ENCODE measurements around the gene PAPSS2. TPM values are rescaled to one million over a fixed set of nuclear protein-coding genes. Genes with fewer than 3 reads are reported as not detected.

PAPSS2 gene
- total and polyA plus RNA-seq, 4 donors: 24.3 to 86.5 (median 59.3) TPM

- H3K27me3 ChIP-seq (ENCODE audit: control insufficient read depth in 4 of 4, insufficient read depth in 4 of 4, low read length in 3 of 4): no peaks in the 10 kb centered on the region
- H3K4me3 ChIP-seq (ENCODE audit: low read depth in 1 of 3, low read length in 3 of 3): no peak overlapping the region
- no peak for TF ChIP-seq FOXA2 (IDR thresholded peaks at IDR 0.05)
- no peak for TF ChIP-seq YY1 (IDR thresholded peaks at IDR 0.05)
- no peak for TF ChIP-seq FOXA1 (IDR thresholded peaks at IDR 0.05)
- no peak for TF ChIP-seq SP1 (IDR thresholded peaks at IDR 0.05)
- no peak for TF ChIP-seq CTCF (IDR thresholded peaks at IDR 0.05; ENCODE audit: low read depth, low read length, missing input control)
- TF ChIP-seq RXRA (IDR thresholded peaks at IDR 0.05): no peak
- no peak for TF ChIP-seq ZBTB33 (IDR thresholded peaks at IDR 0.05)
- no peak for TF ChIP-seq RAD21 (IDR thresholded peaks at IDR 0.05)
- no peak for TF ChIP-seq MAX (IDR thresholded peaks at IDR 0.05)
- TF ChIP-seq HNF4A (conservative IDR thresholded peaks at IDR 0.05): no peak
- TF ChIP-seq ATF3 (IDR thresholded peaks at IDR 0.05): no peak
- no peak overlapping the region for H3K9ac ChIP-seq (ENCODE audit: low read depth in 1 of 2, low read length in 2 of 2)
- H3K36me3 ChIP-seq (ENCODE audit: control insufficient read depth in 4 of 4, insufficient read depth in 3 of 4, low read depth in 1 of 4, low read length in 3 of 4): no peaks in the 10 kb centered on the region
- H3K4me1 ChIP-seq (ENCODE audit: control insufficient read depth in 4 of 4, insufficient read depth in 4 of 4, low read length in 3 of 4): peaks cover 0 to 13% (median 2%) of the 10 kb centered on the region in 4 donors
- no peaks in the 10 kb centered on the region for H3K9me3 ChIP-seq (ENCODE audit: control insufficient read depth in 4 of 4, low read length in 3 of 4)
- no peak for DNase-seq (ENCODE audit: low spot score)
- H3K27ac ChIP-seq (ENCODE audit: low read depth in 1 of 2, low read length in 2 of 2): no peak overlapping the region
- WGBS: 96% methylated on average over 3 of the region's 3 CpGs
These were observed 20.2 kb upstream of the PAPSS2 start for GRCh38 chr10:87639493-87639892.

- no peaks in the 10 kb centered on the region for H3K9me3 ChIP-seq (ENCODE audit: control insufficient read depth in 4 of 4, low read length in 3 of 4)
- no peak overlapping the region for H3K4me3 ChIP-seq (ENCODE audit: low read depth in 1 of 3, low read length in 3 of 3)
- no peak for TF ChIP-seq RXRA (IDR thresholded peaks at IDR 0.05)
- no peak for TF ChIP-seq HNF4A (conservative IDR thresholded peaks at IDR 0.05)
- TF ChIP-seq MAX (IDR thresholded peaks at IDR 0.05): no peak
- TF ChIP-seq EGR1 (IDR thresholded peaks at IDR 0.05; ENCODE audit: low read depth in 2 of 2): no peak
- TF ChIP-seq JUND (IDR thresholded peaks at IDR 0.05): no peak
- TF ChIP-seq SP1 (IDR thresholded peaks at IDR 0.05): no peak
- no peak for TF ChIP-seq GABPA (IDR thresholded peaks at IDR 0.05 in 1 of 2, conservative IDR thresholded peaks at IDR 0.05 in 1 of 2)
- TF ChIP-seq NR2F2 (IDR thresholded peaks at IDR 0.05): no peak
- no peak for TF ChIP-seq YY1 (IDR thresholded peaks at IDR 0.05)
- TF ChIP-seq RAD21 (IDR thresholded peaks at IDR 0.05): no peak
- no peak for TF ChIP-seq ATF3 (IDR thresholded peaks at IDR 0.05)
- TF ChIP-seq TAF1 (conservative IDR thresholded peaks at IDR 0.05): no peak
- no peak for TF ChIP-seq FOXA1 (IDR thresholded peaks at IDR 0.05)
- no peak for TF ChIP-seq FOXA2 (IDR thresholded peaks at IDR 0.05)
- no peak for TF ChIP-seq REST (IDR thresholded peaks at IDR 0.05)
- no peak for TF ChIP-seq ZBTB33 (IDR thresholded peaks at IDR 0.05)
- TF ChIP-seq HNF4G (IDR thresholded peaks at IDR 0.05): no peak
- TF ChIP-seq CTCF (IDR thresholded peaks at IDR 0.05; ENCODE audit: low read depth, low read length, missing input control): no peak
- no peak overlapping the region for H3K9ac ChIP-seq (ENCODE audit: low read depth in 1 of 2, low read length in 2 of 2)
- peaks cover 0 to 13% (median 2%) of the 10 kb centered on the region in 4 donors for H3K4me1 ChIP-seq (ENCODE audit: control insufficient read depth in 4 of 4, insufficient read depth in 4 of 4, low read length in 3 of 4)
- no peak overlapping the region for H3K27ac ChIP-seq (ENCODE audit: low read depth in 1 of 2, low read length in 2 of 2)
- H3K27me3 ChIP-seq (ENCODE audit: control insufficient read depth in 4 of 4, insufficient read depth in 4 of 4, low read length in 3 of 4): no peaks in the 10 kb centered on the region
- H3K36me3 ChIP-seq (ENCODE audit: control insufficient read depth in 4 of 4, insufficient read depth in 3 of 4, low read depth in 1 of 4, low read length in 3 of 4): no peaks in the 10 kb centered on the region
- no peak for DNase-seq (ENCODE audit: low spot score)
These were observed 19.6 kb upstream of the PAPSS2 start for GRCh38 chr10:87640043-87640442.

Measured in liver (tissue), 9 donors.